HUES48 (cell line): ENCODE measurements around the gene TTC33.

Source experiments
- H3K27ac ChIP-seq: one replicate; pipeline ENCODE4 v1.7.0; 2013; ENCODE audit warnings: low read depth, low read length, inconsistent platforms
- H3K27me3 ChIP-seq: 2 replicates; pipeline ENCODE4 v1.6.1; 2013; ENCODE audit warnings: mild to moderate bottlenecking, low read length; ENCODE audit not compliant: control insufficient read depth, insufficient read depth
- H3K36me3 ChIP-seq: 2 replicates; pipeline ENCODE4 v1.6.1; 2013; ENCODE audit warnings: low read length; ENCODE audit not compliant: control insufficient read depth, insufficient read depth
- H3K4me1 ChIP-seq: 2 replicates; pipeline ENCODE4 v1.6.1; 2013; ENCODE audit warnings: mild to moderate bottlenecking, low read length; ENCODE audit not compliant: control insufficient read depth, insufficient read depth
- H3K4me3 ChIP-seq: 2 replicates; pipeline ENCODE4 v1.5.1; 2013; ENCODE audit warnings: mild to moderate bottlenecking, low read depth, low read length
- H3K9ac ChIP-seq: 2 replicates; pipeline ENCODE4 v1.6.1; 2013; ENCODE audit warnings: mild to moderate bottlenecking, low read depth, low read length, moderate library complexity
- H3K9me3 ChIP-seq: 2 replicates; pipeline ENCODE4 v1.6.1; 2013; ENCODE audit warnings: low read length; ENCODE audit not compliant: control insufficient read depth, insufficient read depth

Gene TTC33

GRCh38 chr5:40623480-40624420, 132.0 kb downstream of the TTC33 start:
- Histone ChIP-seq H3K27me3 (no peaks in the 10 kb centered on the region), H3K27ac (no peak overlapping the region), H3K4me3 (no peak overlapping the region), H3K9me3 (no peaks in the 10 kb centered on the region), H3K4me1 (no peaks in the 10 kb centered on the region), H3K36me3 (no peaks in the 10 kb centered on the region), H3K9ac (no peak overlapping the region)

- H3K27ac ChIP-seq, result no peak overlapping the region
- H3K4me1 ChIP-seq, result no peaks in the 10 kb centered on the region
- H3K36me3 ChIP-seq, result no peaks in the 10 kb centered on the region
- H3K27me3 ChIP-seq, result no peaks in the 10 kb centered on the region
- H3K9ac ChIP-seq, result no peak overlapping the region
- no peaks in the 10 kb centered on the region for H3K9me3 ChIP-seq
- H3K4me3 ChIP-seq, result no peak overlapping the region
Measured at GRCh38 chr5:40622463-40623252, 133.1 kb downstream of the TTC33 start.

- no peaks in the 10 kb centered on the region for H3K9me3 ChIP-seq
- no peaks in the 10 kb centered on the region for H3K27me3 ChIP-seq
- H3K4me1 ChIP-seq, result no peaks in the 10 kb centered on the region
- H3K36me3 ChIP-seq, result no peaks in the 10 kb centered on the region
- no peak overlapping the region for H3K27ac ChIP-seq
- no peak overlapping the region for H3K4me3 ChIP-seq
- no peak overlapping the region for H3K9ac ChIP-seq
Measured at GRCh38 chr5:40619421-40619820, 136.3 kb downstream of the TTC33 start.

- Histone ChIP-seq H3K27me3 (no peaks in the 10 kb centered on the region), H3K27ac (no peak overlapping the region), H3K9ac (no peak overlapping the region), H3K4me1 (no peaks in the 10 kb centered on the region), H3K4me3 (no peak overlapping the region), H3K9me3 (no peaks in the 10 kb centered on the region), H3K36me3 (no peaks in the 10 kb centered on the region)
Measured at GRCh38 chr5:40618926-40619325, 136.8 kb downstream of the TTC33 start.

GRCh38 chr5:40616781-40617180, 139.0 kb downstream of the TTC33 start:
- no peaks in the 10 kb centered on the region for H3K9me3 ChIP-seq
- H3K27me3 ChIP-seq, result no peaks in the 10 kb centered on the region
- H3K27ac ChIP-seq, result no peak overlapping the region
- no peaks in the 10 kb centered on the region for H3K4me1 ChIP-seq
- H3K4me3 ChIP-seq, result no peak overlapping the region
- H3K9ac ChIP-seq, result no peak overlapping the region
- H3K36me3 ChIP-seq, result no peaks in the 10 kb centered on the region

- H3K4me3 ChIP-seq, result no peak overlapping the region
- H3K27ac ChIP-seq, result no peak overlapping the region
- no peak overlapping the region for H3K9ac ChIP-seq
- H3K9me3 ChIP-seq, result no peaks in the 10 kb centered on the region
- H3K27me3 ChIP-seq, result no peaks in the 10 kb centered on the region
- H3K36me3 ChIP-seq, result no peaks in the 10 kb centered on the region
- no peaks in the 10 kb centered on the region for H3K4me1 ChIP-seq
Measured at GRCh38 chr5:40615586-40616170, 140.1 kb downstream of the TTC33 start.

- no peaks in the 10 kb centered on the region for H3K36me3 ChIP-seq
- H3K27me3 ChIP-seq, result no peaks in the 10 kb centered on the region
- H3K4me3 ChIP-seq, result no peak overlapping the region
- no peak overlapping the region for H3K27ac ChIP-seq
- H3K9me3 ChIP-seq, result no peaks in the 10 kb centered on the region
- H3K4me1 ChIP-seq, result no peaks in the 10 kb centered on the region
- H3K9ac ChIP-seq, result no peak overlapping the region
Measured at GRCh38 chr5:40614923-40615585, 140.7 kb downstream of the TTC33 start.

- Histone ChIP-seq H3K4me3 (no peak overlapping the region), H3K27me3 (no peaks in the 10 kb centered on the region), H3K9me3 (no peaks in the 10 kb centered on the region), H3K4me1 (no peaks in the 10 kb centered on the region), H3K27ac (no peak overlapping the region), H3K9ac (no peak overlapping the region), H3K36me3 (no peaks in the 10 kb centered on the region)
Measured at GRCh38 chr5:40614466-40614865, 141.3 kb downstream of the TTC33 start.

- Histone ChIP-seq H3K36me3 (no peaks in the 10 kb centered on the region), H3K27me3 (no peaks in the 10 kb centered on the region), H3K9ac (no peak overlapping the region), H3K9me3 (no peaks in the 10 kb centered on the region), H3K4me1 (no peaks in the 10 kb centered on the region), H3K27ac (no peak overlapping the region), H3K4me3 (no peak overlapping the region)
Measured at GRCh38 chr5:40607202-40607601, 148.6 kb downstream of the TTC33 start.

GRCh38 chr5:40606077-40606765, 149.5 kb downstream of the TTC33 start:
- no peaks in the 10 kb centered on the region for H3K36me3 ChIP-seq
- no peaks in the 10 kb centered on the region for H3K27me3 ChIP-seq
- H3K9ac ChIP-seq, result no peak overlapping the region
- no peak overlapping the region for H3K27ac ChIP-seq
- no peak overlapping the region for H3K4me3 ChIP-seq
- H3K9me3 ChIP-seq, result no peaks in the 10 kb centered on the region
- H3K4me1 ChIP-seq, result no peaks in the 10 kb centered on the region
